ENCODE measurements around the gene ASTL. TPM values are rescaled to one million over a fixed set of nuclear protein-coding genes. Genes with fewer than 3 reads are reported as not detected.

The ASTL gene
- polyA plus RNA-seq, 3 donors: 0.17 TPM; not detected in 2

DNA sequence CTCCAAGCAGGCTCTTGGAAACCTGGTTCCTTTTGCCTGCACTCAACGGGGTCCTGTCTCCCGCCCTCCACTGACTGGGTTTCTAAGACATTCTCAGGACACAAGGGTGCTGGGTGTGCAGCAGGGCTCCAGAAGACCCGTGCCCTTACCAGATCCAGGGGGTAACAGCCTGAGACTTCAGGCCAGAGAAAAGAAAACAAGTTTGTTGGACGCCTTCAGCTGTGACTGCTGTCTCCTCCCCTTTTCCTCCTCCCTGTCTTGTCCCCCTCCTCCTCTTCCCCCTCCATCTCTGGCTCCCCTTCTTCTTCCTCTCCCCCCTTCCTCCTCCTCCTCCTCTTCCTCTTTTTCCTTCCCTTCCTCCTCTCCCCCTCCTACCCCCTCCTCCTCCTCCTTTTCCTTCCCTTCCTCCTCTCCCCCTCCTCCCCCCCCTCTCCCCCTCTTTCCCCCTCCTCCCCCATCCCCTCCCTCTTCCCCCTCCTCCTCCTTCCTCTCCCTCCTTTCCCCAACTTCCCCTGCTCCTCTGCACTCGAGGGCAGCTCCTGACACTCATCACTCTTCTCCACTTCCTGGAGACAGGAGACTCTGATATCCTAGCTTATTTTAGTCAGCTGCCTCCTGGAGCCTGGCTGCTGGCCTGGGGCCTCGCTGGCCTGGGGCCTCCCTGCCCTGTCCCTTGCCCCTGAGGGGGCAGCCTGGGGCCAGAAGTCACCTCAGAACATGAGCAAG lies 34.4 kb downstream of the ASTL start:
- DNase-seq (ENCODE audit: low read depth in 3 of 3, low spot score in 2 of 3): no peak

DNA sequence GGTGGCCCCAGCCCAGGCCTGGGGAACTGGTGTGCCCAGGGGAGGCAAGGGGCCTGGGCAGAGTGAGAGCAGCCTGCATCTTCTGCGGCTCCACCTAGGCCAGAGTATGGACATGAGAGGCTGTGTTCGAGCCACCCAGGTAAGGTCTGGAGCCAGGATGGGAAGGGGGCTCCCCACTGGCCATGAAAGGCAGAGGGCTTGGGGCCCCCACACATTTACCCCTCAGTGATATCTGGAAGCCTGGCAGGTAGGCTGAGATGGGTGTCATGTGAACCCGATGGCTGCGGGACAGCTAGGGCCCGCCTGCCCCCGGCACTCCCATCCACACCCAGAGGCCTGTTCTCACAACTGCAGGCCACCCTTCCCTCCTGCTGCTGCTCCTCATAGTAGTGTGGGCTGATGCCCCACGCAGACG lies 35.1 kb downstream of the ASTL start:
- DNase-seq (ENCODE audit: low read depth in 3 of 3, low spot score in 2 of 3): no peak

DNA sequence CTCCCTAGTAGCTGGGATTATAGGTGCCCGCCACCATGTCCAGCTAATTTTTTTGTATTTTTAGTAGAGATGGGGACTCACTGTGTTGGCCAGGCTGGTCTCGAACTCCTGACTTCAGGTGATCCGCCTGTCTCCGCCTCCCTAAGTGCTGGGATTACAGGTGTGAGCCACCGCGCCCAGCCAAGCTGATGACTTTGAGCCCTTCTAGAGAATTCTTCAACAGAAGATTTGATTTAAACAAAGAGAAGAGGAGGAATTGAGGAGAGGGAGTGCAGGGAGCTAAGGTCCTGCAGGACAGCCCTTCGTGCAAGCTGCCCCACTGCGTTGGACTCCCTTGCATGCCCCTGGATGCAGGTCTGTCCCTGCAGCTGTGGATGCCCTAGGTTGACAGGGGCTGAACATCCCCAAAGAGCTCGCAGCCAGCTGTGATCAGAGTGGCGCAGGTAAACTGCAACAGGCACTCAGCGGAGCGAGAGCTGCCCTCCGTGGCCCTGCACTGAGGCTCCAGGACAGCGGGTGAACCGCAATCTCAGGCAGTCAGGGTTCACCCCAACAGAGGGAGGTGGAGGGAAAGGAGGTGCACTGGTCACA lies 35.6 kb downstream of the ASTL start:
- DNase-seq (ENCODE audit: low read depth in 3 of 3, low spot score in 2 of 3): no peak

DNA sequence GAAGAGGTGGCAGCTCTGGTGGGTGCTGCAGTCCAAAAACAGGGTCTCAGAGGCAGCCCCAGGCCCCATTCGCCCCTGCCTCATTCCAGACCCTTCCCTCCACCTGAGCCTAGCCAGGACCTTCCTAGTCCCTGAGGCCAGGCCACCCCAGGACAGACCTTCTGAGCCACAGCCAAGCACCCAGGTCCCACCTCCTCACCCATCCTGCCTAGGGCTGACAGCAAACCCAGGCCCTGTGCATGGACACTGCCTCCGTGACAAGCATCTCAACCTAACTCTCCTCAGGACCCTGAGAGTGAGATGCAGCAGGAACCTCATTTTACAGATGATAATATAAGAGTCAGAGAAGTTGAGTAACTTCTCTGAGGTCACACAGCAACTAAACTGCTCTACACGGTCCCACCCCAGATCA lies 37.4 kb downstream of the ASTL start:
- DNase-seq (ENCODE audit: low read depth in 3 of 3, low spot score in 2 of 3): no peak

DNA sequence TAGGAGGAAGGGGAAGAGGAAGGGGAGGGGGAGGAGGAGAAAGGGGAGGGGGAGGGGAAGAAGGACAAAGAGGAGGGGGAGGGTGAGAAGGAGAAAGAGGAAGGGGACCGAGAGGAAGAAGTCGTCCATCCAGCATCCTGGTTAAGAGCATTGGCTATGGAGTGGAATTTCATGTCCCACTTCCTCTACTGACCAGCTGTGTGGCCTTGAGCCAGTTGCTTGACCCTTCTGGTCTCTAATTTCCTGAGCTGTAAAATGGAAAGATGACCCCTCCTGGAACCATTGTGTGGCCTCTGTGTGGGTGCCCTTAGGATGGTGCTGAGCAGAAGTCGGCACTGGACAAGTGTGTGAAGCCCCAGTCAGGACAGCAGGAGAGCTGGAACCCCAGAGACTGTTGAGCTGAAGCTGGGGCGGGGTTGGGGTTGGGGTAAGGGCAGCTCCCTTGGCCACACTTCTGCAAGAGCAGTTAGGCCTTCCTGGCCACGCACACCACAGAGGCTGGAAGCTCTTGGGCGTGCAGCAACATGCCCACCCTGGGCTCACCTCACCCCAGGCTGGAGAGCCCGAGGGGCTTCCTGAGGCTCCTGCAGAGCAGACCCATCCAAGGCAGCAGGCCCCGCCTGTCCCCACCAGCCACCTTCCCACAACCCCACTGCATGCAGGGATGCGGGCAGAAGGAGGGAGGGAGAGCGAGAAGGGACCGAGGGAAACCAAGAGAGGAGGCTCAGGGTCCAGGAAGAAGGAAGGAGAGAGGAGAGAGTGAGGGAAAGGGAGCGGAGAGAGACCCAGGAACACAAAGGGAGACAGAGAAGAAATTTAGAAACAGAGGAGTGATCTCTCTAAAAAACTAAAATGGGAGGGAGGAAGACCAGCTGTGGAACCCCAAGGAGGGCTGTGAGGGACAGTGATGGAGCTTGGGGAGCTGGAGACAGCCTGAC lies 38.2 kb downstream of the ASTL start:
- DNase-seq (ENCODE audit: low read depth in 3 of 3, low spot score in 2 of 3): no peak

DNA sequence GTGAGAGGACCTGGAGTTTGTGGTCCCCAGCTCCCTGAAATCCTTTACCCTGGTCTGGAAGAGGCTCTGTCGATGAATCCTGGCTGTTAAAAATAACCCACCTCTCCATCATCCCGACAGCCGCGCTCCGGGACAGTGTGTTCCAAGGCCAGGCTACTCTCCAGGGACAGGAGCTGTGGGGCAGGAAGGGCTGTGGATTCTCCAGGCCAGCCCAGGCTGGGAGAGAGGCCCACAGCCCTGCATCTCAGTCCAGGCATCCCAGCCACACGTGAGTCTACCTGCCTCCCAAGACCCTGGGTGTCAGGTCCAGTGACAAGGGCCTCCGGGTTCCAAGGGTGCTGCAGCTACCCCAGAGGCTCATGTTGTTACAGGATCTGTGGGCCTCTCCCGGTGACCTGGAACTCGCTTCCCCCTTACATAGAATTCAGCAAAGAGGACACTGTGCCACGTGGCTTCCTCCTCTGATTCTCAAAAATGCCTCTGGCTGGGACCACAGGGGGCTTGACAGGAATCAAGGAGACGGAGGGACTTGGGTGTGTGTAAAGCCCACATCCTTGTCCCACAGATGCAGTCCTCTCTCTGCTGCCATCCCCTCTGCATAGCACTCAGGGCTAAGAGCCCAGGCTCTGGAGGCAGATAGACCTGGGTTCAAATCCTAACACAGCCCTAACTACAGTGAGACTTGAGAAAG lies 39.3 kb downstream of the ASTL start:
- DNase-seq (ENCODE audit: low read depth in 3 of 3, low spot score in 2 of 3): no peak

DNA sequence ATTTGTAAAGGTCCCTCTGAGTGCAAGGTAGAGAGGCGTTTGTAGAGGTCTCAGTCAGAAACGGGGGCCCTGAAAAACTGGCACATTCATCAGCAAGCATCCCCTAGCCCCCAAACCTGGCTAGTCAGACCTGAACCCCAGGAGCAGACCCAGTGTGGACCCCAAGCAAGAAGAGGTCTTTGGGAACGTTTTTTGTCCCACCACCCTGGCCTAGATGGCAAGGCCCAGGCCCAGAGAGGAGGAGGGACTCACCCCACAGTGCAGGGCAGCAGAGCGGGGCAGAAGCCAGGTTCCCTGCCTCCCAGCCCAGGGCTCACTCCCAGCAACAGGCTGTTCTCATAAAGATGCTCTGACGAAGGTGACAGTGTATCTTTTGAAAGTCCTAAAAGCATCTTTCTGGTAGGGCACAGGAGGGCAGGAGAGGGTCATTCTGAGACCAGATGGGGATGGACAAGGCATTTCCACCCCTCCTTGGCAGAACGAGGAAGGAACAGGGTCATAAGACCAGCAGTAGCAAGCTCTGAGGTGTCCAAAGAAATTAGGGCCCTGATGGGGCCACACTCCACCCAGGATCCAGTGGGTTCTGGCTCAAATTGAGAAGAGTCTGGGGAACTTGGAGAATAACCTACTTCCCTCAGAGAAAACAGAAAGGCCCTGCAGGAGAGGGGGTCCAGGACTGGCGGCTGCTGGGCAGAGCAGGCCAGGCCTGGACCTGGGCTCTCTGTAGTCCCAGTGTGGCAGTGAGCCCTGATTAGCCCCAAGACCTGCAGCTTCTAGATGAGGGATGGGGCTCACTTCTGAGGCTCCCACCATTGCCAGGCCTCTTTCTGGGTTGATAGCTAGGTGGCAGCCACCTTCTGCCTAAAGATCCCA lies 40.1 kb downstream of the ASTL start:
- DNase-seq (ENCODE audit: low read depth in 3 of 3, low spot score in 2 of 3): no peak

DNA sequence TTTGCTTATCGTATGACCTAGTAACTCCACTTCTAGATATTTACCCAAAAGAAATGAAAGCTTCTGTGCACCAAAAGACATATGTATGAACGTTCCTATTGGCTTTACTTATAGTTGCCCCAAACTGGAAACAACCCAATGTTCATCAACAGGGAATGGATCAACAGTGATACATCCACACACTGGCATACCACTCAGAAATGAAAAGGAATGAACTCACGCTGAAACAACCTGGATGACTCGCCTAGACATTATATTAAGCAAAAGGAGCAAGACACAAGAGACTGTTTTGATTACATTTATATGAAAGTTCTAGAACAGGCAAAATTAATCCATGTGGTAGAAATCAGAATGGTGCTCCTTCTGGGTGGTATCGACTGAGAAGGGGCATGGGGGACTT lies 40.9 kb downstream of the ASTL start:
- no peak for DNase-seq (ENCODE audit: low read depth in 3 of 3, low spot score in 2 of 3)

DNA sequence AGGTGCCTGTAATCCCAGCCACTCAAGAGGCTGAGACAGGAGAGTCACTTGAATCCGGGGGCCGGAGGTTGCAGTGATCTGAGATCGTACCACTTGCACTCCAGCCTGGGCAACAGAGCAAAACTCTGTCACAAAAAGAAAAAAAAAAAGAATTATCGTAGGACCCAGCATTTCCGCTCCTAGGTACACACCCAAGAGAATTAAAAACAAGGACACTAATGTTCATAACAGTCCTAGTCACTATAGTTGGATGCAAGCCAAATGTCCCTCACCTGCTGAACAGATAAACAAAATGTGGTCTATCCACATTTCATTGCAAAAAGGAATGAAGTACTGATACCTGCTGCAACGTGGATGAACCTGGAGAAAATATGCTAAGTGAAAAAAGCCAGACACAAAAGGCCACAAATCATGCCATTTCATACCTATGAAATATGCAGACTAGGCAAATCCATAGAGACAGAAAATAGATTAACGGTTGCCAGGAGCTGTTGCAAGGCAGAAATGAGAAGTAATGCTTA lies 43.1 kb downstream of the ASTL start:
- no peak for DNase-seq (ENCODE audit: low read depth in 3 of 3, low spot score in 2 of 3)

DNA sequence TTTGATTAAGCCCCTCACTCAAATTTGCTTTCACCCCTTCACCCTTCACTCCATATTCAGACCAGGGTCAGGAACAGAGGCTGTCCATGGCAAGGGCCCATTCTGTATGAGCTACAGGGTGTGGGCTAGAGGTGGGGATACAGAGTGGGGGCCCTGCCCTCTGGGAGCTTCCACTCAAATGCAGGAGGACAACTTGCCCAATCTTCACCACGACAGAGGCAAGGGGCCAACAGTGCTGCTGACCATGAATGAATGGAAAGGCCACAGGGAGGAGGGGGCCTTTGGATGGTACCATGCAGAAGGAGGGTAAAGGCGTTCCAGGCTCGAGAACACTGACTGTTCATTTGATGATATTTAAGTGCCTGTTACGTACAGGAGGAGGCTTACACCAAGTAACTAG lies 44.8 kb downstream of the ASTL start:
- DNase-seq (ENCODE audit: low read depth in 3 of 3, low spot score in 2 of 3): no peak

DNA sequence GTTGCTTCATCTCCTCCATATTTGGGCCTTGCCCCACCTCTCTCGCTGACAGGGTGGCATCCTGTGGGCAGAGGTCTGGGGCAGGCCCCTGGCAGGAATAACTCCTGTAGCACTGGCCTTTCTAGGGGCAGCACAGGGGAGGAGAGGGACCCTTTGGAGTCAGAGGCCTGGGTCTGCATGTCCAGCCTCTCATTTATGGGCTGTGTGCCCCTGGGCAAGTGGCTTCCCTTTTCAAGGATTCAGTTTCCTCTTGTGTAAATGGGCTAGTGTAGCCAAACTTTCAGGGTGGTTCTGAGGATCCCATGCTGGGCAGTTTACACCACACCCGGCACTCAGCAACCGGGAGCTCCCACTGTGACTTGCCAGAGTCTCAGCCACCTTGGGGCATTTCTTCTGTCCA lies 45.4 kb downstream of the ASTL start:
- DNase-seq (ENCODE audit: low read depth in 3 of 3, low spot score in 2 of 3): no peak

DNA sequence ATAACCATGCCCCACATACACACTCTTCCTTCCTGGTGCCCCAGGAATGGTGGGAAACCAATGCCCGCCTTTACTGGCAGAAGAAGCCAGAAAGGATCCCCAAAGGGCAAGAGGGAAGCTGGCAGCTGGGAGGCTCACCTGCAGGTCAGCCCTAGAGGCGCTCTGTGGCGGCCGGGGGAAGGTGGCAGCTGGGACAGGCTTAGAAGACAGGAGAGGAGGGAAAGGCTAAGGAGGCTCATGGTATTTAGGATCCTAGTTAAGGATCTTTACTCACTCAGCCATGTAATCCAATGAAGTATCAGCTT lies 45.8 kb downstream of the ASTL start:
- no peak for DNase-seq (ENCODE audit: low read depth in 3 of 3, low spot score in 2 of 3)

DNA sequence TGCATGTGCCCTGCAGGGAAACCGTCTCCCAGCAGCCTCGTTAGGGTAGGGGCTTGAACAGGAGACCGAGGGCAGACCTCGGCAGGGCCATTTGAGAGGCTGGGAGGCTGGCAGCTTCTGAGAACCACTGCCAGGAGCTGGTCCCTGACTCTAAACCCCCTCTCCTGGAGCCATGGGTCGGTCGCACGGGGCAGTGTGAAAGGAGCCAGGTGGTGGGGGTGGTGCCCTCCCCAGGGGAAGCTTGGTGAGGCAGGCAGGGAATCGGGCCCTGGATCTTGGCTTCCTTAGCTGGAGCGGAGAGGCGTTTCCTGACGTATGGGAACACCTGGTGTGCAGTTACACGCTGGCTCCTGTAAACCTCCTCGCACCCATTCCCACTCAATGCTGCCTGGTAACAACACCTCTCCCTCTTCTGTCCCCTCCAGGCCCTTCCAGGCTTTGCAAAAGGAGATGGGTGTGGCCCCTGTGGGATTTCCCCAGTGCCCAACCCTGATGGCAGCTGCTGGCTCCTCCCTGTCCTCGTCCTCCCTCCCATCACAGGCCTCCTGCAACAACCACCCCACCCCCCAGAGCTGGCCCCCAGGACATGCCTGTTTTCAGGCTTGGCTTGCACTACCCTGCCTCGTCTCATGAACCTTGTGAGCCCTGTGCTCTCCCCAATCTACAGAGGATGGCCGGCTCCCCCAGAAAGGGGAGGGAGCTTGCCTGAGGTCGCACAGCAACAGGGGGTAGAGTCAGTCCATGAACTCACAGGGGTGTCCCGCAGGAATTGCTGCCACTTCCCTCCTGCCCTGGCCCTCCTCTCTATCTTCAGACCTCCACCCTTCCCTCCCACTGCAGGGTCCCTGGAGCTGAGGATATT lies 46.4 kb downstream of the ASTL start:
- no peak for DNase-seq (ENCODE audit: low read depth in 3 of 3, low spot score in 2 of 3)

DNA sequence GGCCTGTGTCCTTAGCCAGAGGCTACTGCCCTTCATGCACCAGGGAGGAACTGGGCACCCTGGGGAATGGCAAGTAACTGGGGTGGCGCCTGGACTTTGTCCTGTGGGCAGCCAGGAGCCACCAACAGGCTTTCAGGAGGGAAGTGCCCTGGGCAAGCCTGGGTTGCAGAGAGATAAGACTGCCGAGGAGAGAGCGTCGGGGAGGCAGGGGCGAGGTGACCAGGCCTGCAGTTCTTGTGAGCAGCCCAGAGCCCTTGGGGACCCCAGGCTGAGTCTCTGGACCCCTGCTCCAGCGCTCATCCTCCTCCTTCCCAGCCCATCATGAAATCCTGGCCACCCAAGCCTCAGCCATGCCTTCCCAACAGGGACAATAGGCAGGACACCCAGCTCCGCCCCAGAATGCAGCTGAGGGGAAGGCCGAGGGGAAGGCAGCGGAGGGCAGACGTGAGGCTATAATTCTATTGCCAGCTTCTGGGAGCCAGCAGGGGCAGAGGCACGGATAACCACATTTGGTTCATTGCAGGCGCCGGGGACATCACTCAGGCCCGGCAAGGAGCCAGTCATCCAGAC lies 47.1 kb downstream of the ASTL start:
- DNase-seq (ENCODE audit: low read depth in 3 of 3, low spot score in 2 of 3): no peak

DNA sequence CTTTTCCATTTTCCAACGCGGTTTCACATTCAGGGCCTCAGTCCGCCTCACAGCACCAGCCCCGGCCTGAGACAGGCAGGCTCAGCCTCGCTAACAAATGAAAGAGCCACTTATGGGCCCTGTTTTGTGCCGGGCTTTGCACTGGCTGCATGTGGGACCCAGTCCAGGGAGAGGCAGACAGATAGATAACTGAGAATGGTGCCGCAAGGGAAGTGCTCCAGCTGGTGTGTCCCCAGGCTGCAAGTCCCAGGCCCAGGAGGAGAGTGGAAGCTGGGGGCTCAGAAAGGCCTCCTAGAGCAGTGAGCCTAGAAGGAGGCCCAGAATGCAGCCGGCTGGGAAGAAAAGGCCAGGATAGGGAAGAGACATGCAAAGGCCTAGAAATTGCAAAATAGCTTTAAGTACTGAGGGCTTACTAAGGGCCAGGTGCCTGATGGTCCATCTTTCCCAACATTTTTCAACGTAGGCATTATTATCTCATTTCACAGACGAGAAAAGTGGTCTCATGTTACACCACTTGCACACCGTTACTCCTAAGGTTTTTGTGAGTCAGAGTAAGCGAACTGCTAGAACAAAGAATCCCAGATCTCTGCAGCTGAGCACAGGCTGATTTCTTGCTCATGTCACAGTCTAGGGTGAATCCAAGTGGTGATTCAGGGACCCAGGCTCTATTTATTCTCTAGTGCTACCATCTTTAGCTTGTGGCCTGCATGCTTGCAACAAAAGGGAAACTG lies 47.9 kb downstream of the ASTL start:
- no peak for DNase-seq (ENCODE audit: low read depth in 3 of 3, low spot score in 2 of 3)

DNA sequence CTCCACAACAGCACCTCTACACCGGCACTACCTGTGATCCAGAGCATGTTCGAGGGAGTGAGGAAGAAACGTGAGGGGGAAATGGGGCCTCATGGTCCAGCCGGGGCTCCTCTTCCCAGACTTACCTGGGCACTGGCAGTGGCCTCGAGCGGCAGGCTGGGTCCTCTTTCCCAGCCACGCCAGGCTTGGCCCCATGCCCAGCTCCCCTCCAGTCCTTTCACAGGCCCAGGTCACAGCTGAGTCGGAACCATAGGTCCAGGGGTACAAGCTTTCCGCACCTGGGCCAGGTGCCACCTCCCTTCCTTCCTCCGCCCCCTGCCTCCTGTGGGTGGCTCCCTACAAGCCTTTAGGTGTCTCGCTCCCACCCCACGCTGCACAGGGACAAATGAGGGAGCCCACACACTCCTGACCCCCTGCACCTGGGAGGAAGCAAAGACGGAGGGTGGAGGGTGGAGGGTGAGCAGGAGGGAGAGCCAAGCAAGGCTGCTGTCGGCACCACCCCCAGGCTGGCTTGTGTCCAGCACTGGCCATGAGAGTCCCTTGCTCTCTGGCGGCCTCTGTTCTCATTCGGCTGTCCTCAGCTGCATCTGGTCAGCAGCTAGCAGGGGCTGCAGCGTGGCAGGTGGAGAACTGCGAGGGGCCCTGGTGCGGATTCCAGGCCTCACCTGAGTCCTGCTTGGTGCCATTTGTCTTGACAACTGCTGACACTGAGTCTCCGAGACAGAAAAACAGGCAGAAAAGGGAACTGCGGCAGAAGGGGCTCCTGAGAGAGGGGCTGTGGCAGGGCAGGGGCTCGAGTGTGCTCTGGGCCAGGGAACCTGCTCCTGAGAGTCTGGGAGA lies 48.7 kb downstream of the ASTL start:
- DNase-seq (ENCODE audit: low read depth in 3 of 3, low spot score in 2 of 3): no peak

Measured in right renal cortex interstitium (tissue), 3 donors.